GM18870 (cell line): Measurements from ENCODE around the gene NHLRC4.

Source experiments
- ATAC-seq: cut with Tn5 transposase; IDR thresholded peaks from one replicate; pipeline ENCODE4 v1.9.1; 2021; ENCODE audit warnings: moderate library complexity; ENCODE audit not compliant: unreplicated experiment

Gene NHLRC4

DNA sequence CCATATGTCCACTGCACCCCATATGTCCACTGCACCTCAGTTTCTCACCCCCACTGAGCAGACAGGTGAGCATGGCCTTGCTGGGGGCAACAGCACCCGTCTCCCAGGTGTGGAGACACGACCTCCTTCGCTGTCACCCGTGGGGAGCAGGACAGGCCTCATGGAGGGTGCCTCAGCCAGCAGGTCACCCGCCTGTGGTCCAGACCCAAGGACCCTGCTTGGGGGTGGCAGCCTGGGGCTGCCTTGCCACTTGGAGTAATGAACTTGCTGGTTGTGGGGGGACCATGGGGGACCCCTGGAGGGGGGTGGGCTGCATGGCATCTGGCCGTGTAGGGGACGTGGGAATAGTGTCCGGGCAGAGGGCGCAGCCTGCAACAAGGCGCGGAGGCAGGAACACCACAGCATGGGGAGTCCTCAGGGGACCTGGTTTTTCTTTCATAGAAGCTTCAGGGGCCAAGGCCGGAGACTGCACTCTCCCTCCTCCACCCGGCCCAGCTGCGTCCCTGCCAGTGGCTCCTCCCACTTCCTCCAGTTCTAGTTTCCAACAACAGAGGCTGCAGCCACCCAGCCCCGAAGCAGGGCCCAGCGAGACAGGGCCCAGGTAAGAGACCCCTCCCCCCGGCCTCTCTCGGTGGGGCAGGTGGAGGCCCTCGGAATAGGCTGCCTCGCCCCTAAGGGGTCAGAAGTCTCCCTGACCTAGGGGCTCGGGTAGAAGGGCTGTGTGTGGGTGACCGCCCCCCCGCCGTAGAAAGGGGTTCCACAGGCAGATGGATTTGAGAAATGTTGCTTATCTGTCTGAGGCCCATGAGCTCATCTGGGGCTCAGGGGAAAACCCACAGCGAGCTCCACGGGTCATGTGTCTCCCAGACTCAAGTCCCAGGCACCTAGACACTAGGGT, at the start of gene NHLRC4:
NHLRC4 (plus strand) TSS at position 531 of the 898 bp plus-strand sequence. CDS start 1,043 bp downstream, outside the sequence.
- ATAC-seq, result no peak

DNA sequence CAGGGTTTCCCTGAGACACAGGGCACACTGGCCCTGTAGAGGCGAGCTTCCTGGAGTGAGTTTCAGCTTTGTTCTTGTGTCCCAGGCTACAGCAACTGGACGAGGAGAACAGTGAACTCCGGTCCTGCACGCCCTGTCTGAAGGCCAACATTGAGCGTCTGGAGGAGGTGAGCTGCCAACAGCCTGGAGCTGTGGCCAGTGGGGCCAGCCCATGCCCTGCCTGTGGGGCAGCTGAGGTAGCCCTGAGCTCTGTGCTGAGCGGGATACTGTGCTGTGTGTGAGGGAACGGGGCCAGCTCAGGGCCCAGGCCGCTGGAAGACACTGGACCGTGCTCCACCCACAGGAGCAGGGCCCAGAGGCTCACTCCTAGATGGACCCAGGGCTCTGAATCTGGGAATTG, 47.9 kb upstream of the NHLRC4 start:
- ATAC-seq, result no peak

GRCh38 chr16:519425-519824, 47.4 kb upstream of the NHLRC4 start:
- ATAC-seq, result no peak

GRCh38 chr16:519841-520687, 46.7 kb upstream of the NHLRC4 start:
- no peak for ATAC-seq

- ATAC-seq, result no peak
These were observed 46.0 kb upstream of the NHLRC4 start for GRCh38 chr16:520847-521246.

DNA sequence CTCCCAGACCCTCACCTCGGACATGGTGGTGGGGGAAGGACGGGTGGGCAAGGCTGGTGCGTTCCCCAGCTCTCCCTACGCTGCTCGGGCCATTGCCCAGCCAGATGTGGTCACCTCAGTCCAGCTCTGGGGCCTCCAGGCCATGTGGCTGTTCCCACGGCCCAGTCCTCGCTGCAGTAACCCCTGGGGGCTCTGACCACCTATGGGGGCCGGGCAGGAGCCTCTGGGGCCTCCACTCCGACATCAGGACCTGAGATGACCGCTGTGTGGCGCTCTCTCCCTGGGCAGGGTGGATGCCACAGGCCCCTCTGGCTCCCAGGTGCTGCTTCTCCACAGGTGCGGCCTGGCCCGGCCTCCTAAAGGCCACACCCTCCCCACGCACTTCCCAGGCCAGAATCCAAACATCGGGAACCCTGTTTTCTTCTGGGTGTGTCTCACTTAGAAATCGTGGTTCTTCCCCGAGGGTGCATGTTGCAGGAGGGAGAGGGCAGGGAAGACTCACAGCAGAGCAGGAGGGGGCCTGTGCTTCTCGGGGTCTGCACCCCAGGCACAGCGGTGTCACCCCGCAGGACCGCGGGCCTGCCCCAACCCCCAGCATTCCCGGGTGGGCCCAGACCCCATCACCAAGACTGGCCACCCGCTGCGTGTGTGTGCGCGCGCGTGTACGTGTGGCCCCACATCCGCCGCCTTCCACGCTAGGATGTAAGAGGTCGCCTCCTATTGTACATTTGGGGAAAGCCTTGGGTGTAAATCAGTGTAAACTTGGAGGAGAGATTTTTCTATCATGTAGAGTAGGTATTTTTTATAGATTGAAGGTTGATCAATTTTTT, 45.2 kb upstream of the NHLRC4 start:
- no peak for ATAC-seq

- ATAC-seq, result no peak
These were observed 44.3 kb upstream of the NHLRC4 start for GRCh38 chr16:522320-523096.

GRCh38 chr16:523097-523741, 43.6 kb upstream of the NHLRC4 start:
- ATAC-seq, result no peak

DNA sequence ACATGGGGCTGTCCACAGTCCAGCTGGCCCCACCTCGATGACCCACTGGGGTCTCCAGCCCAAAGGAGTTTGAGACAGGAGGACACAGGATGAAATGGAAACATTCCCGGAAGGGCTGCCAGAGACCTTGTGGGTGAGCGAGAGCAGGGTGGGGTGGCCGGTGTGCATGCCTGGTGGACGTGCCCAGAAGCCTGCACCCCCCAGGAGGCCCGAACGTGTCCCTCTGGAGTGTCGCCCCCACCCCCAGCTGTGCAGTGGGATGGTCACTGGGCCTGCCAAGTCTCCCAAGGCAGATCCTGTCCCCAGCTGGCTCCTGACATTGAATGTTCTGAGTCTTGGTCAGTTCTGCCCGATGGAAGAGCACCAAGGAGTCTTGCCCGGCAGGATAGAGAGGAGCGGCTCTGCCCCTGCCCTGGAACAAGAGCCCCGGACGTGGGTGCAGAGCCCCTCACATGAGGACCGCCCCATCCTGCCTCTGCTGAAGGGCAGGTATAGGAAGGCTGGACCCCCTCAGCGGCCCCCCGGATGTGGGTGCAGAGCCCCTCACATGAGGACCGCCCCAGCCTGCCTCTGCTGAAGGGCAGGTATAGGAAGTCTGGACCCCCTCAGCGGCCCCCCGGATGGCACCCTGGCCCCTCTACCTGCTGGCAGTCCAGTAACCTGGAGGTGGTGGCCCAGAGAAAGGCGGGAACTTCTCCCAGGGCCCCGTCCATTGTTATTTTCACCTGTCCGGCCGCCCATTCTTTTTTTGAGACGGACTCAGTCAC, 42.3 kb upstream of the NHLRC4 start:
- ATAC-seq, result no peak

DNA sequence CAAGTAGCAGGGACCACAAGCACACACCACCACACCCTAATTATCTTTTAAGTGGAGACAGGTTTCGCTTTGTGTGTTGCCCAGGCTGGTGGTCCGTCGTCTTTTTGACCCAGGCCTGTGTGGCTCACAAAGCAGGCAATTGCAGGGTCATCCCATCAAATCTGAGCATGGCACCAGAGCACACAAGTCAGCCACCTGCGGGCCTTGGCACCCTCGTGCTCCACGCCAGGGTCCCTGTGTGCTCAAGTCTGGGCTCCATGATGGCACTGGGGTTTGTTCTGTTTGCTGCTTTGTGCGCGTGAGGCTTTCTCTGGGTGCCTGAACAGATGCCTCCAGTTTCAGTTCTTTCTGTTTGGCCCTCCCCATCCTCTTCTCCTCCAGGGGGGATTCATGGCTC, 41.7 kb upstream of the NHLRC4 start:
- no peak for ATAC-seq

GRCh38 chr16:525520-526180, 41.2 kb upstream of the NHLRC4 start:
- ATAC-seq, result no peak

DNA sequence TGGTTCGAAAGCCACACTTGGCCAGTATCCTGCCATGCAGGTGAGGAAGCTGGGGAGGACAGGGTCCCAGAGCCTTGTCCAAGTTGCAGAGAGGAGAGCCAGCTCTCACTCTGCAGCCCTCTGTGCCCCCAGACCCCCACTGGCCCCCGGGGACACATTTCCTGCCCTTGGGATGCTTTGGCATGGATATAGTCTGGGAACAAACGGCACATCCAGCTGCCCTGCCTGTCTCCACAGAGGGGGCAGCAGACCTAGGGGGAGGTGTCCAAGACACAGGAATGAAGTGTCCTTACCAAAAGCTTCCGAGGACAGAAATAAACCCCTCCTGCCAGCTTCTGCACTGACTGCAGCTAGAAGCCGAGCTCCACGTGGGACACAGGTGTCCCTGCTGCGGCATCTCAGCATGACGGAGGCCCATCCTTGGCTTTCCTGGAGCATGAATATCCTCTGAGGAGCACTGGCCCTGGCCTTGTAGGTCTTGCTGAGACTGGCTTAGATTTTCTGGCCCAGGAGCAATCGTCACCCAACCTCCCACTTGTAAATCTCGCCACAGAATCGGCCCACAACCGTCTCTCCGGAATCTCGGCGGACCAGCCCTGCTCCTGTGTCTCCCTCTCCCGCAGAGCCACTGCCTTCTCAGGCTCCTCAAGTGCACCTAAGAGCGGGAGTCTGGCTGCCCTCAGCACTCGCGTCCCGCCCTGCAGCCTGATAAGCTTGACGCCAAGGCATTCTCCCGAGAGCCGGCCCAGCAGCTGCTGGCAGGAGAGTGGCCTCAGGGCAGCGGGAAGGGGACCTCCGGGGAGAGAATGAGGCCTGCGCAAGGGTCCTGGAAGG, 40.4 kb upstream of the NHLRC4 start:
- no peak for ATAC-seq

DNA sequence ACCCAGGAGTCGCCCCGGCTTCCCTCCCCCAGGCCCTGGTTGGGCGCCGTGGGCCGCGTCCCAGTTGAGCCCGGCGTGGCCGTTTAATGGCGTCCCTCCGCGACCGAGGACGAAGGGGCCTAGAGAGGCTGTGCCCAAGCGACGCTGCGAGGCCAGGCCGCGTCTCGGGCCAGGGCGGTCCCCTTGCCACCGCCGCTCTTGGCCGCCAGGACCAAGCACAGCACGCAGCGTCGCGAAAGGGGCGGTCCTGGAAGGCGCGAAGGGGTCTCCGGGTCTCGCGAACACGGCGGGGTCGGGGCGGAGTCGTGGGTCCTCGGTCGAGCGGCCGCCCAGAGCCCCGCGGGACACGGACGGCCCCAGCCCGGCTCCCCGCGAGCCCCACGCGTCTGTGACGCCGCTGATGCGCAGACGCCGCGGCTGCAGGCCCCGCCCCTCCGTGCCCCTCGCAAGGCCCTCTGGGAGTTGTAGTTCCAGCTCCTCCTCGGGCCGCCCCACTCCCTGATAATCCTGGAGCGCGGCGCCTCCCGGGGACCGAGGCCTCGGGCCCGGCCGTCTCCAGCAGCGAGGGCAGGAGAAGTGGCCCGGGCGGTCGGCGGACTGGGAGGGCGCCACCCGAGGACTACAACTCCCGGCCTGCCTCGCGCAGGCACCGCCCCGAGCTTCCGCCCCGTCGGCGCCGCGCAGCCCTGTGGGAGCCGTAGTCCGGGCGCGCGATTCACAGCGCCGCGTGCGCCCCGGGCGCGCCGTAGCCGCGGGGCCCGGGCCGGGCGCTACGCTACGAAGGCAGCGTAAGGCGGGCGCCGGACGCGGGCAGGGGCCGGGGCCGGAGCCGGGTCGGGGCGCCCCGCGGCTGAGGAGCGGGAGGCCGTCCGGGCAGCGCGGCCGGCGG, 39.5 kb upstream of the NHLRC4 start, which contains the start of gene CAPN15:
CAPN15 (plus strand) TSS at position 698 of the 889 bp plus-strand sequence. CDS start 19,127 bp downstream, outside the sequence.
- peak; percentile 64 for ATAC-seq

- no peak for ATAC-seq
These were observed 38.4 kb upstream of the NHLRC4 start for GRCh38 chr16:528111-529011.

DNA sequence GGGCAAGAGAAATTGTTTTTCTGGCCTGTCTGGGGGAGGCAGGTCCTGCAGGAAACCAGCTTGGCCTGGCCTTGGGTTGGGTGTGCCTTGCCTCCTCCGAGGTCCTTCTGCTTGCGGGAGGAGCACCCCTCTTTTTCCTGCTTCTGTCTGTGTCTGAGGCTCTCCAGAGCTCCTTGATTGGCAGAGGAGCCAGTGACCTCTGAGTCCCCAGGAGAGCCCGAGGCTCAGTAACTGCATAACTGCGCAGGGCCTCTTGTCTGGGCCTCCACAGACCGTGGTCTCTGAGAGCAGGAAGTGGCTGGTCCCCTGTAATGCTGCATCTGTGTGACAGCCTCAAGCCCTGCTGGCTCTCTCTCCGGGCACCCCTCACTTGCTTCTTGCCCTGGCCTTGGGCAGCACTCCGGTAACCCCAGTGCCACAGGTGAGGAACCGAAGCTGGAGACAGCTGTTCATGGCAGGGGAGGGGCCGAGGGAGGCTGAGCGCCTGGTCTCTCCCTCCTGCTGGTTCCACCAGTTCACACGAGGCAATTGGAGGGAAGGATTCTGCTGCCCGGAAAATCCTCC, 37.7 kb upstream of the NHLRC4 start:
- ATAC-seq, result no peak
